Activated CD4-positive, alpha-beta memory T cell treated with anti-CD3 and anti-CD28 coated beads, Interleukin-2, amount 10 ng/mL, durations not matched to agents 7 days and 5 days (primary cell): ENCODE measurements around the gene SPINK7. TPM values are rescaled to one million over a fixed set of nuclear protein-coding genes. Genes with fewer than 3 reads are reported as not detected.
"Not testable (repeated sequence)": the region's sequence is repeated elsewhere in the genome, so short reads cannot be mapped to it uniquely, and the experiment has no call there.

Experiments
- CTCF ChIA-PET: fragments of 350-600 bp; sonication (Branson Sonifier 250); formaldehyde crosslinking; loops from one replicate; lab custom pipeline; 2021; ENCODE audit warnings: antibody characterized with exemption, inconsistent platforms; lab: Charles Lee
- POLR2A ChIA-PET: fragments of 350-600 bp; sonication (Branson Sonifier 250); formaldehyde crosslinking; loops from one replicate; lab custom pipeline; 2021; ENCODE audit warnings: antibody characterized with exemption; lab: Charles Lee
- DNase-seq: peaks from one replicate; pipeline ENCODE4 v3.0.0-alpha.2; 2020
- H3K27ac Mint-ChIP-seq: one replicate; pipeline ENCODE4 v1.8.0; 2021; ENCODE audit warnings: mild to moderate bottlenecking, mixed read lengths
- H3K27me3 Mint-ChIP-seq: one replicate; pipeline ENCODE4 v1.8.0; 2021; ENCODE audit warnings: mixed read lengths
- H3K36me3 Mint-ChIP-seq: one replicate; pipeline ENCODE4 v1.8.0; 2021; ENCODE audit warnings: low read depth, mixed read lengths
- H3K4me1 Mint-ChIP-seq: one replicate; pipeline ENCODE4 v1.8.0; 2021; ENCODE audit warnings: mixed read lengths
- H3K4me3 Mint-ChIP-seq: one replicate; pipeline ENCODE4 v1.8.0; 2021; ENCODE audit warnings: mild to moderate bottlenecking, mixed read lengths
- H3K9me3 Mint-ChIP-seq: one replicate; pipeline ENCODE4 v1.8.0; 2021; ENCODE audit warnings: mixed read lengths
- total RNA-seq, 2 experiments: library from RNA; stranded (reverse); gene quantifications; one replicate each; pipeline ENCODE4 v1.2.3, GENCODE V29; 2021

The SPINK7 gene
- total RNA-seq: not detected

- POLR2A ChIA-PET: no interaction called here
- no peak within 1 kb of the TSS for H3K27ac Mint-ChIP-seq
- DNase-seq: no peak
- H3K4me1 Mint-ChIP-seq: no peaks in the 10 kb centered on the region
- no peaks in the 10 kb centered on the region for H3K36me3 Mint-ChIP-seq
- no peak within 1 kb of the TSS for H3K4me3 Mint-ChIP-seq
- peaks cover 2% of the 10 kb centered on the region for H3K9me3 Mint-ChIP-seq
- CTCF ChIA-PET: interaction anchor here (0.6 kb wide), 1 partner anchor 64 kb away, joined by 3 read pairs; no protein-coding TSS in a partner anchor
- no peaks in the 10 kb centered on the region for H3K27me3 Mint-ChIP-seq
Measured at GRCh38 chr5:148312153-148312552, at the start of gene SPINK7. SPINK7 (plus strand) TSS chr5:148312423; CDS start chr5:148312484, 61 bp downstream.

- CTCF ChIA-PET: no interaction called here
- no peaks in the 10 kb centered on the region for H3K27me3 Mint-ChIP-seq
- H3K4me1 Mint-ChIP-seq: no peaks in the 10 kb centered on the region
- peaks cover 2% of the 10 kb centered on the region for H3K9me3 Mint-ChIP-seq
- no peaks in the 10 kb centered on the region for H3K36me3 Mint-ChIP-seq
- no peak overlapping the region for H3K27ac Mint-ChIP-seq
- DNase-seq: no peak
- H3K4me3 Mint-ChIP-seq: no peak overlapping the region
- POLR2A ChIA-PET: no interaction called here
Measured at GRCh38 chr5:148267962-148268361, 44.3 kb upstream of the SPINK7 start.

DNA sequence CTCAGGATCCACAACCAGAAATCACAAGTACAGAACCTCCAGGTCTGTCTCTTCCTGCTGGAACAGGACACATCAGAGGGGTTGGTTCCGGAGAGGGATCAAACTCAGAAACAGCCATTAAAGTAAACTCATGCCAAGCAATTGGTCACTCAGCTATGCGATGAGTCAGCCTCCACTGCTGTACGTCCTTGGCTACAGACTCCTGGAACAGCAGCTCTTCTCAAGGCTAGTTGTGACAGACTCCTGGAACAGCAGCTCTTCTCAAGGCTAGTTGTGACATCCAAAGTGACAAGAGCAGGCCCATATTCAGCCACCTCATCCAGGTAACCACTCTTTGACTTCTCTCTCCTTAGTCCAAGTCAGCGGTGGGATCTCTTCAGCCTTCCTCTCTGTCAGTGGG, 43.7 kb upstream of the SPINK7 start, which contains the start of gene SPINK13:
TSS of gene SPINK13 (plus strand) at position 229 of the 400 bp plus-strand sequence. CDS start 1,279 bp downstream, outside the sequence.
- POLR2A ChIA-PET: no interaction called here
- H3K27ac Mint-ChIP-seq: no peak within 1 kb of the TSS
- H3K9me3 Mint-ChIP-seq: peaks cover 2% of the 10 kb centered on the region
- CTCF ChIA-PET: no interaction called here
- DNase-seq: no peak
- H3K27me3 Mint-ChIP-seq: no peaks in the 10 kb centered on the region
- H3K4me1 Mint-ChIP-seq: no peaks in the 10 kb centered on the region
- no peak within 1 kb of the TSS for H3K4me3 Mint-ChIP-seq
- H3K36me3 Mint-ChIP-seq: no peaks in the 10 kb centered on the region

GRCh38 chr5:148275129-148275528, 37.1 kb upstream of the SPINK7 start:
- H3K27me3 Mint-ChIP-seq, DNase-seq, H3K9me3 Mint-ChIP-seq, CTCF ChIA-PET, H3K36me3 Mint-ChIP-seq, H3K27ac Mint-ChIP-seq, POLR2A ChIA-PET, H3K4me1 Mint-ChIP-seq, H3K4me3 Mint-ChIP-seq: not testable (repeated sequence)

DNA sequence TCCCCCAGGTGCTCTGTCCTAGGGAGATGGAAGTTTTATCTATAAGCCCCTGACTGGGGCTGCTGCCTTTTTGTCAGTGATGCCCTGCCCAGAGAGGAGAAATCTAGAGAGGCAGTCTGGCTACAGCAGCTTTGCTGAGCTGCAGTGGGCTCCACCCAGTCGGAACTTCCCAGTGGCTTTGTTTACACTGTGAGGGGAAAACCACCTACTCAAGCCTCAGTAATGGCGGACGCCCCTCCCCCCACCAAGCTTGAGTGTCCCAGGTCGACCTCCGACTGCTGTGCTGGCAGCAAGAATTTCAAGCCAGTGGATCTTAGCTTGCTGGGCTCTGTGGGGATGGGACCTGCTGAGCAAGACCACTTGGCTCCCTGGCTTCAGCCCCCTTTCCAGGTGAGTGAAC, 31.3 kb upstream of the SPINK7 start:
- H3K4me1 Mint-ChIP-seq, H3K27me3 Mint-ChIP-seq, H3K4me3 Mint-ChIP-seq, POLR2A ChIA-PET, DNase-seq, CTCF ChIA-PET, H3K36me3 Mint-ChIP-seq, H3K27ac Mint-ChIP-seq, H3K9me3 Mint-ChIP-seq: not testable (repeated sequence)

DNA sequence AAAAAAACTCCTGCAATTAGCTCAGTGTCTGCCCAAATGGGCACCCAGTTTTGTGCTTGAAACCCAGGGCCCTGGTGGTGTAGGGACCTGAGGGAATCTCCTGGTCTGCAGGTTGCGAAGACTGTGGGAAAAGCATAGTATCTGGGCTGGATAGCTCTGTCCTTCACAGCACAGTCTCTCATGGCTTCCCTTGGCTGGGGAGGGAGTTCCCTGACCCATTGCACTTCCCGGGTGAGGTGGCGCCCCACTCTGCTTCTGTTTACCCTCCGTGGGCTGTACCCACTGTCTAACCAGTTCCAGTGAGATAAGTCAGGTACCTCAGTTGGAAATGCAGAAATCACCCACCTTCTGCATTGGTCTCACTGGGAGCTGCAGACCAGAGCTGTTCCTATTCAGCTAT, 30.9 kb upstream of the SPINK7 start:
- H3K27ac Mint-ChIP-seq, DNase-seq, CTCF ChIA-PET, POLR2A ChIA-PET, H3K27me3 Mint-ChIP-seq, H3K4me3 Mint-ChIP-seq, H3K4me1 Mint-ChIP-seq, H3K9me3 Mint-ChIP-seq, H3K36me3 Mint-ChIP-seq: not testable (repeated sequence)

DNA sequence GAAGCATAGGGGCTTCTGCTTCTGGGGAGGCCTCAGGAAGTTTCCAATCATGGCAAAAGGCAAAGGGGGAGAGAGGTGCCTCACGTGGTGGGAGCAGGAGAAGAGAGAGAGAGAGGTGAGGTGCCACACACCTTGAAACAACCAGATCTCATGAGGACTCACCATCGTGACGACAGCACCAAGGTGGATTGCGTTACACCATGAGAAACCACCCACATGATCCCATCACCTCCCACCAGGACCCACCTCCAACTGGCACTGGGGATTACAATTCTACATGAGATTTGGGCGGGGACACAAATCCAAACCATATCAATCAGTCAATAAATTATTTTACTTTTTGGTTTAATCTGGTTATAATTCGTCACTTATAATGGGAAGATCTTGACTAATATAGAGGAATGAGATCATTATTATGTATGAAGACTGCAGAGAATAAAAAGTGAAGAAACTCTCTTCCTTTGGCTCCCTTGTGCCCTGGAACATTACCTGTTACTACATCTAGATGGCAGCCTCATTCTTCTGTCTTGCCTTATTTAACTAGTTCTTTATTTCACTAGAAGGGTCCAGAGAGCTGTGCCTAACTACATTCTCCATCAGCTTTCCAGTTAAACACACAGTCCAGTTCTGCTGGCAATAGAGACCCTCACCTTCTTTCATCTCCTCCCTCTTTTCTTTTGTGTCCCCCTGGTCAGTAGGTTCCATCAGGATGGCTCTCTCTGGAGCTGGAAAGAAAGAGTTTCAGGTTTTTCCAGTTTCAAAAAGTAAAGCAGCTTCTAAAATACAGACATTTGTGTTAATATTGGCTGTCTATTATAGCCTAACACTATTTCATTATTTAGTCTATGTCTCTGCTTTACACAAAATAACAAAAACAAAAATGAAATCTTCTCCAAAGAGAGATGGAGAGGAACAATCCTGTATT, 21.7 kb upstream of the SPINK7 start:
- no peak overlapping the region for H3K4me3 Mint-ChIP-seq
- H3K27ac Mint-ChIP-seq: no peak overlapping the region
- H3K4me1 Mint-ChIP-seq: no peaks in the 10 kb centered on the region
- no peaks in the 10 kb centered on the region for H3K9me3 Mint-ChIP-seq
- ChIA-PET CTCF (interaction anchor here (1.0 to 1.3 kb wide), 2 partner anchors 84 to 440 kb away, joined by 3 to 4 read pairs; no protein-coding TSS in a partner anchor), POLR2A (no interaction called here)
- no peak for DNase-seq
- H3K36me3 Mint-ChIP-seq: no peaks in the 10 kb centered on the region
- peaks cover 2% of the 10 kb centered on the region for H3K27me3 Mint-ChIP-seq

- ChIA-PET CTCF (no interaction called here), POLR2A (no interaction called here)
- Mint-ChIP-seq H3K4me3 (no peak overlapping the region), H3K27ac (no peak overlapping the region), H3K36me3 (no peaks in the 10 kb centered on the region), H3K4me1 (no peaks in the 10 kb centered on the region), H3K27me3 (peaks cover 2% of the 10 kb centered on the region), H3K9me3 (no peaks in the 10 kb centered on the region)
- DNase-seq: no peak
Measured at GRCh38 chr5:148297731-148298130, 14.5 kb upstream of the SPINK7 start.

DNA sequence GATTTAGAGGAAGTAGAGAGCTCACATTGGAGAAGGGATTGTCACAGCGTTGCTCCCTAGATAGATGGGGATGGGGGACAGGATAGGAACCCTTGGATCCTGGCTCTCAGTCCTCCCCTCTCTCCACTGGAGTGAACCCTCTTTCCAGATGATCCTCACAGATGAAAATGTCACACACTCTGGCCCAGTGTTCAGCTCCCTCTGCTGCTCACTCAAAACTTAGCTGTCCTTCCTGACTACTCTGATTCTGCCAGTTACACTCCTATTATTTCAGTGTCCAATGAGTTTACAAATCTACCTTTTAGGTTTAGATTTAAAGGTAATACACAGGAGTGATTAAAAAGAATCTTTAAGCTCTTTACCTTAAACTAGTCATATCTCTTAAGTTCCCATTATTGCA, 5.8 kb upstream of the SPINK7 start:
- no peak overlapping the region for H3K27ac Mint-ChIP-seq
- ChIA-PET CTCF (no interaction called here), POLR2A (no interaction called here)
- H3K4me3 Mint-ChIP-seq: no peak overlapping the region
- no peaks in the 10 kb centered on the region for H3K36me3 Mint-ChIP-seq
- no peaks in the 10 kb centered on the region for H3K4me1 Mint-ChIP-seq
- H3K27me3 Mint-ChIP-seq: peaks cover 2% of the 10 kb centered on the region
- no peak for DNase-seq
- H3K9me3 Mint-ChIP-seq: peaks cover 2% of the 10 kb centered on the region

GRCh38 chr5:148309019-148309418, 3.2 kb upstream of the SPINK7 start:
- Mint-ChIP-seq H3K36me3 (no peaks in the 10 kb centered on the region), H3K9me3 (peaks cover 2% of the 10 kb centered on the region), H3K27ac (no peak overlapping the region), H3K4me3 (no peak overlapping the region), H3K4me1 (no peaks in the 10 kb centered on the region), H3K27me3 (no peaks in the 10 kb centered on the region)
- no peak for DNase-seq
- ChIA-PET POLR2A (no interaction called here), CTCF (no interaction called here)

GRCh38 chr5:148309746-148310145, 2.5 kb upstream of the SPINK7 start:
- ChIA-PET CTCF (no interaction called here), POLR2A (no interaction called here)
- no peak overlapping the region for H3K4me3 Mint-ChIP-seq
- H3K9me3 Mint-ChIP-seq: peaks cover 2% of the 10 kb centered on the region
- no peak for DNase-seq
- H3K27ac Mint-ChIP-seq: no peak overlapping the region
- H3K4me1 Mint-ChIP-seq: no peaks in the 10 kb centered on the region
- H3K36me3 Mint-ChIP-seq: no peaks in the 10 kb centered on the region
- no peaks in the 10 kb centered on the region for H3K27me3 Mint-ChIP-seq

DNA sequence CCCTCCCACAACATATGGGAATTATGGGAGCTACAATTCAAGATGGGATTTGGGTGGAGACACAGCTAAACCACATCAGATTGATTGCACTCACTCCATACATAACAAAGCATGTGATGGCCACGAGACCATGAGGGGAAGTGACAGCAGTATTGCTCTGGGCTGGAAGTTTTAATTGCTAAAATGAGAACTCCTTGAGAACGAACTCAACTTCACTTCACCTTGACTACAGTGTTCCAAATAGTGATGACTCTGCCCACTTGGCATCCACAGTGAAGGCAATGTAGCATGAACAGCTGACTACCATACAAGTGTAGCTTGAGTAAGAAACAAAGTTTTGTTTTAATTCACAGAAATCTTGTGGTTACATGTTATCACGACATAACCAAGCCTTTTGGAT, 739 bp upstream of the SPINK7 start:
- no peak overlapping the region for H3K4me3 Mint-ChIP-seq
- no peak for DNase-seq
- ChIA-PET CTCF (interaction anchor here (0.6 kb wide), 1 partner anchor 65 kb away, joined by 3 read pairs; no protein-coding TSS in a partner anchor), POLR2A (no interaction called here)
- no peaks in the 10 kb centered on the region for H3K4me1 Mint-ChIP-seq
- no peak overlapping the region for H3K27ac Mint-ChIP-seq
- H3K9me3 Mint-ChIP-seq: peaks cover 2% of the 10 kb centered on the region
- no peaks in the 10 kb centered on the region for H3K36me3 Mint-ChIP-seq
- no peaks in the 10 kb centered on the region for H3K27me3 Mint-ChIP-seq

DNA sequence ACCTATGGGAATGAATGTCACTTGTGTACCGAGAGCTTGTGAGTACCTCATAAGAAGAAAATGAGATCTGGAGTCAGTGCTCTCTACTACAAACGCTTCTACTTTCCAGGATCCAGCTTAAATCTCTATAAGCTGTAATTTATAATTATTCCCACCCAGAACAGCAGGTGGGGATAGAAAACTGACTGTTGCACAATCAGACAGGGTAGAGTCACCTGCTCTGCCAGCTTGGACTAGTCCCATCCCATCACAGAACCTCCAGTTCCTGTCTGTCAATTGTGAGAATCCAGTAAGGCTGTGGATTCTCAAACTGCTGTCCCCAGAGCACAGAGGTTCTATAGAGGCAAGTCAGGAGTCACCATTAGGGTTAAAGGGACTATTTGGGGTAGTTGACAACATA, 2.0 kb downstream of the SPINK7 start:
- Mint-ChIP-seq H3K4me3 (no peak overlapping the region), H3K36me3 (no peaks in the 10 kb centered on the region)
- CTCF ChIA-PET: interaction anchor here (1.5 kb wide), 1 partner anchor 21 kb away, joined by 3 read pairs; the partner anchor contains the start of gene SPINK9

More for the DNA sequence above, 2.0 kb downstream of the SPINK7 start:
- Mint-ChIP-seq H3K27me3 (no peaks in the 10 kb centered on the region), H3K9me3 (peaks cover under 1% of the 10 kb centered on the region), H3K4me1 (no peaks in the 10 kb centered on the region), H3K27ac (no peak overlapping the region)
- no peak for DNase-seq
- POLR2A ChIA-PET: no interaction called here
